Measurements from ENCODE around the gene PHLPP1.

DNA sequence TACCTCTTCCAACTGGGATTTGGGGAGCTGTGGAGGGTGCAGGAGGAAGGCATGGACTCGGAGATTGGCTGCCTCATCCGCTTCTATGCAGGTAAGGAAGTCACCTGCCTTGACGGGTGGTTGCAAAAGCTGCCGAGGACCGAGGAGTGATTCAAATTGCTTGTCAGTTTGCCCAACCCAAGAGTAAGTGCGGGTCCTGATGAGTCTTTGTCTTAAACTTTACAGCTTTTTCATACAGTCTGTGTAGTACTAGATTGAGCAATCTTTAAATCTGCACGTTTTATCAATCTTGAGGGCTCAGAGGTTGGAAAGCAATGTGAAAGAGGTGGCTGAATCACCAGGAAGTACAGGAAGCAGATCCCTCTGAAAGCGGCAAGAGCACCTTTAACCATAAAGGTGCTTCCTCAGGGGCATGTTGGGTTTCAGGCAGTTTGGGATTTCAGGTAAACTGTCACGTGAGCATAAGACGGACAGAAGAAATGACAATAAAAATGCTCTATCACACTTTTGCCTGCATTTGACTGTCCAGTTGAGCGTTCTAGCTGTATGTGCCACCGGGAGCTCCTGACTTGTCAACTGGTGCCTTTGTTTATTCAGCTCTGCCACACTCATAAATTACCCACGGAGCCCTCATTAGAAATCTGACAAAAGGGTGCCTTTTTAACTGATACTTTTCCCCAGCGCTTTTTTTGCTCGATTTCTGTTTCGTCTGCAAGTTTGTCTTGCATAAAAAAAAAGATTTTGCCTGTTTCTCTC, 2.0 kb downstream of the PHLPP1 start:
- TF ChIP-seq, protein P1, sequence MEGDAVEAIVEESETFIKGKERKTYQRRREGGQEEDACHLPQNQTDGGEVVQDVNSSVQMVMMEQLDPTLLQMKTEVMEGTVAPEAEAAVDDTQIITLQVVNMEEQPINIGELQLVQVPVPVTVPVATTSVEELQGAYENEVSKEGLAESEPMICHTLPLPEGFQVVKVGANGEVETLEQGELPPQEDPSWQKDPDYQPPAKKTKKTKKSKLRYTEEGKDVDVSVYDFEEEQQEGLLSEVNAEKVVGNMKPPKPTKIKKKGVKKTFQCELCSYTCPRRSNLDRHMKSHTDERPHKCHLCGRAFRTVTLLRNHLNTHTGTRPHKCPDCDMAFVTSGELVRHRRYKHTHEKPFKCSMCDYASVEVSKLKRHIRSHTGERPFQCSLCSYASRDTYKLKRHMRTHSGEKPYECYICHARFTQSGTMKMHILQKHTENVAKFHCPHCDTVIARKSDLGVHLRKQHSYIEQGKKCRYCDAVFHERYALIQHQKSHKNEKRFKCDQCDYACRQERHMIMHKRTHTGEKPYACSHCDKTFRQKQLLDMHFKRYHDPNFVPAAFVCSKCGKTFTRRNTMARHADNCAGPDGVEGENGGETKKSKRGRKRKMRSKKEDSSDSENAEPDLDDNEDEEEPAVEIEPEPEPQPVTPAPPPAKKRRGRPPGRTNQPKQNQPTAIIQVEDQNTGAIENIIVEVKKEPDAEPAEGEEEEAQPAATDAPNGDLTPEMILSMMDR (IDR thresholded peaks at IDR 0.05; ENCODE audit: insufficient read depth, low read depth, low read length): no peak
- TF ChIP-seq EZH2 (IDR thresholded peaks at IDR 0.05; ENCODE audit: insufficient read depth, low read length): no peak

All from astrocyte (in vitro differentiated cells and primary cell).